Measurements from ENCODE around the gene CIC. TPM values are rescaled to one million over a fixed set of nuclear protein-coding genes. Genes with fewer than 3 reads are reported as not detected.
A peak's percentile ranks its signal among the peaks of the same experiment; 100 is the strongest.

Gene CIC
- total and polyA plus RNA-seq, 9 of the 15 experiments (the other 6 are each of a cell fraction or from before 2014, with no cell fraction given), result 0.07 to 44.7 (median 8.6) TPM

DNA sequence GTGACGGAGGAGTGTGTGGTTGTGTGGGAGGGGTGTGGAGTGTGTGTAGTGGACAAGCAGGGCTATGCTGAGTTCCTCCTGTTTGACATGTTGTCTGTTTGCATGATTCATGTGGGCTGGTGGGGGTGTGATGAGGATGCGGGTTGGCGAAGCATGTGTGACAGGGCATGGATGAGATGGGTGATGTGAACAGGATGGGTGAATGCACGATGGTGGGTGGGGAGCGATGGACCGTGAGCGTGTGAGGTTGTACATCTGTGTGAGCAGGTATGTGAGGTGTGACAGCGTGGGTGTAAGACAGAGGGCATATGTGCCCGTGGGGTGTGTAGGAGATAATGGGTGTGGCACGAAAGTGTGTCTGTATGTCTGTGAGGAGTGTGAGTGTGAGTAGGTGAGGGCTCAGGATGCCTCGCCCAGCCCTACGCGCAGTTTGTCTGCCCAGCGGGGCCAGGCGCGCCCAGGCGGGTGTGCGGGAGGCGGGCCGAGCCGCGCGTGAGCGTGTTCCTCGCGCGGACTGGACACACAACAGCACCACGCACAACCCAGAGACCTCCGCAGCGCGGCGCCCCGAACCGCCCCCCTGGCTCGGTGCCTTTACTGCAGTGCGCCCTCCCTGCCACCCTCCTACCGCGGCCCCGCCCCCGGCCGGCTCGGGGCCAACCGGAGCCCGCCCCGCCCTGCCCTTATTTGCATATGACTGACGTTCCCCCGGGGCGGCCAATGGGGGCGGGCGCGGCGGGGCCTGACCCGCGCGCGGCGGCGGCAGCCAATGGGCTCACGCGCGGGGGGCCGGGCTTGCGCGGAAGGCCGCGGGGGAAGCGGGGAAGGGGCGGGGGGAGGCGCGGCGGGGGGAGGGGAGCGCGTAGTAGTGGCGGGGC is 14.4 kb downstream of the CIC start (continued):
- peak; percentile 21; the same call in 1 of the 2 replicates for TF ChIP-seq ARID4B (CRISPR knock-in tag; IDR thresholded peaks at IDR 0.05)
- TF ChIP-seq PRDM10 (IDR thresholded peaks at IDR 0.05; ENCODE audit: partially characterized antibody), result peak; percentile 78
- peak; percentile 92 for TF ChIP-seq SAFB (IDR thresholded peaks at IDR 0.05; ENCODE audit: borderline replicate concordance, low read depth, low read length)
- TF ChIP-seq ARID1B (IDR thresholded peaks at IDR 0.05), result peak; percentile 51
- TF ChIP-seq, protein P1, sequence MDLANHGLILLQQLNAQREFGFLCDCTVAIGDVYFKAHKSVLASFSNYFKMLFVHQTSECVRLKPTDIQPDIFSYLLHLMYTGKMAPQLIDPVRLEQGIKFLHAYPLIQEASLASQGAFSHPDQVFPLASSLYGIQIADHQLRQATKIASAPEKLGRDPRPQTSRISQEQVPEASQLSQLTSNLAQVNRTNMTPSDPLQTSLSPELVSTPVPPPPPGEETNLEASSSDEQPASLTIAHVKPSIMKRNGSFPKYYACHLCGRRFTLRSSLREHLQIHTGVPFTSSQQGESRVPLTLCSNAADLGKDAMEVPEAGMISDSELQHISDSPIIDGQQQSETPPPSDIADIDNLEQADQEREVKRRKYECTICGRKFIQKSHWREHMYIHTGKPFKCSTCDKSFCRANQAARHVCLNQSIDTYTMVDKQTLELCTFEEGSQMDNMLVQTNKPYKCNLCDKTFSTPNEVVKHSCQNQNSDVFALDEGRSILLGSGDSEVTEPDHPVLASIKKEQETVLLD (IDR thresholded peaks at IDR 0.05), result peak; percentile 85
- peak; percentile 62; the same call in 1 of the 2 replicates for TF ChIP-seq LARP7 (IDR thresholded peaks at IDR 0.05)
- peak; percentile 29; the same call in 1 of the 2 replicates for TF ChIP-seq NR4A1 (CRISPR knock-in tag; IDR thresholded peaks at IDR 0.05)
- no peak for TF ChIP-seq NR4A1 (tag; IDR thresholded peaks at IDR 0.05)
- peak; percentile 75; the same call in 1 of the 2 replicates for TF ChIP-seq HDAC2 (IDR thresholded peaks at IDR 0.05)
- no peak for TF ChIP-seq ZNF77 (CRISPR knock-in tag; IDR thresholded peaks at IDR 0.05)
- no peak for TF ChIP-seq ID3 (CRISPR knock-in tag; IDR thresholded peaks at IDR 0.05)
- no peak for TF ChIP-seq ID3 (tag; IDR thresholded peaks at IDR 0.05)
- peak; percentile 32 for TF ChIP-seq ZNF280A (IDR thresholded peaks at IDR 0.05; ENCODE audit: low read depth, partially characterized antibody)
- TF ChIP-seq GABPB2 (CRISPR knock-in tag; conservative IDR thresholded peaks at IDR 0.05), result no peak
- TF ChIP-seq ARID2 (IDR thresholded peaks at IDR 0.05), result 0 out of 2 replicates have a peak, but pooled peaks have one; percentile 6
- TF ChIP-seq TRIM24 (IDR thresholded peaks at IDR 0.05), result 0 out of 4 replicates have a peak, but pooled peaks of 1 of the 2 experiments have one; percentile 35
